WERI-Rb-1 (cell line): ENCODE results near the gene GMPR.
"Not testable (repeated sequence)": the region's sequence is repeated elsewhere in the genome, so short reads cannot be mapped to it uniquely, and the experiment has no call there.

Source experiments
- DNase-seq: peaks from one replicate; pipeline ENCODE4 v3.0.0-alpha.2; 2020
- H3K27ac ChIP-seq: fragments of 250-450 bp; sonication (Bioruptor Pico); 2 replicates; pipeline ENCODE4 v1.5.1; 2020; ENCODE audit warnings: mild to moderate bottlenecking, moderate library complexity
- H3K27me3 ChIP-seq: fragments of 250-450 bp; sonication (Bioruptor Pico); 2 replicates; pipeline ENCODE4 v1.5.1; 2021; ENCODE audit warnings: mild to moderate bottlenecking, low read depth, moderate library complexity; ENCODE audit not compliant: insufficient read depth, severe bottlenecking
- H3K36me3 ChIP-seq: fragments of 250-450 bp; sonication (Bioruptor Pico); 2 replicates; pipeline ENCODE4 v1.5.1; 2020; ENCODE audit warnings: mild to moderate bottlenecking, moderate library complexity
- H3K4me3 ChIP-seq: 2 replicates; pipeline ENCODE4 v1.5.1; 2011; ENCODE audit warnings: low read depth, mild to moderate bottlenecking, control low read depth, low read length
- H3K9me3 ChIP-seq: fragments of 250-450 bp; sonication (Bioruptor Pico); 2 replicates; pipeline ENCODE4 v1.5.1; 2021; ENCODE audit warnings: mild to moderate bottlenecking, moderate library complexity; ENCODE audit not compliant: severe bottlenecking
- CTCF ChIP-seq: IDR thresholded peaks from 2 replicates; pipeline ENCODE4 v1.5.1; 2011; ENCODE audit warnings: low read depth, mild to moderate bottlenecking, control low read depth, inconsistent platforms, low read length

The GMPR gene

DNA sequence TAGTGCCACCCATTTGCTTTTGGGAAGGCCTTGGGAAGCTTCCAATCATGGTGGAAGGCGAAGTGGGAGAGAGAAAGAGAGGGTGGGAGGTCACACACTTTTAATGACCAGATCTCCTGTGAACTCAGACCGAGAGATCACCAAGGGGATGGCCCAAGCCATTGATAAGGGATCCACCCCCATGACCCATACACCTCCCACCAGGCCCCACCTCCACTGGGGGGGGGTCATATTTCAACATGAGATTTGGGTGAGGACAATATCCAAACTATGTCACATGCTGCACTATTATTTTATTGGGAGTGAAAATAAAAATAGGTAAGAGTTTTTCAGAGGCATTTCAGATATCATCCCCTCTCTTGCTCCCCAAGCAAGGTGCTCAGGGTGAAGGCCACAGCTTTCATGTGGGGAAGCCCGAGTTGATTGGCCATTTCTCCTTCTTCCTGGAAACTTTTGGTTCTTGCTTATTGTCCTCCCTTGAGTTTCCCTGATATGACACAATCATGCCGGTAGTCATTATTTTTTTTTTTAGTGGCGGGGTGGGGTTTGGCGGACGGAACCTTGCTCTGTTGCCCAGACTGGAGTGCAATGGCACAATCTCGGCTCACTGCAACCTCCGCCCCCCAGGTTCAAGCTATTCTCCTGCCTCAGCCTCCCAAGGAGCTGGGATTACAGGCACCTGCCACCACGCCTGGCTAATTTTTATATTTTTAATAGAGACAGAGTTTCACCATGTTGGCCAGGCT, 15.2 kb downstream of the GMPR start:
- no peak for DNase-seq
- H3K27ac ChIP-seq: no peak overlapping the region
- H3K9me3 ChIP-seq: peaks cover 8% of the 10 kb centered on the region
- TF ChIP-seq CTCF: no peak
- no peaks in the 10 kb centered on the region; the same call in none of the 2 replicates for H3K36me3 ChIP-seq
- H3K4me3 ChIP-seq: no peak overlapping the region
- no peaks in the 10 kb centered on the region for H3K27me3 ChIP-seq

- H3K4me3 ChIP-seq: no peak overlapping the region
- DNase-seq: no peak
- peaks cover 8% of the 10 kb centered on the region for H3K9me3 ChIP-seq
- H3K27me3 ChIP-seq: no peaks in the 10 kb centered on the region
- H3K27ac ChIP-seq: no peak overlapping the region
- no peak for TF ChIP-seq CTCF
- H3K36me3 ChIP-seq: no peaks in the 10 kb centered on the region; the same call in none of the 2 replicates
These were observed 16.1 kb downstream of the GMPR start for GRCh38 chr6:16254535-16254934.

GRCh38 chr6:16256781-16257180, 18.4 kb downstream of the GMPR start:
- H3K36me3 ChIP-seq: no peaks in the 10 kb centered on the region; the same call in none of the 2 replicates
- no peak overlapping the region for H3K4me3 ChIP-seq
- no peak for TF ChIP-seq CTCF
- H3K27ac ChIP-seq: peak overlapping the region; percentile 32
- peak; percentile 92 for DNase-seq
- peaks cover 8% of the 10 kb centered on the region for H3K9me3 ChIP-seq
- no peaks in the 10 kb centered on the region for H3K27me3 ChIP-seq

GRCh38 chr6:16257999-16258708, 19.8 kb downstream of the GMPR start:
- no peak for TF ChIP-seq CTCF
- Histone ChIP-seq H3K36me3 (no peaks in the 10 kb centered on the region; the same call in none of the 2 replicates), H3K9me3 (peaks cover 8% of the 10 kb centered on the region), H3K4me3 (no peak overlapping the region), H3K27ac (no peak overlapping the region), H3K27me3 (no peaks in the 10 kb centered on the region)
- no peak for DNase-seq

DNA sequence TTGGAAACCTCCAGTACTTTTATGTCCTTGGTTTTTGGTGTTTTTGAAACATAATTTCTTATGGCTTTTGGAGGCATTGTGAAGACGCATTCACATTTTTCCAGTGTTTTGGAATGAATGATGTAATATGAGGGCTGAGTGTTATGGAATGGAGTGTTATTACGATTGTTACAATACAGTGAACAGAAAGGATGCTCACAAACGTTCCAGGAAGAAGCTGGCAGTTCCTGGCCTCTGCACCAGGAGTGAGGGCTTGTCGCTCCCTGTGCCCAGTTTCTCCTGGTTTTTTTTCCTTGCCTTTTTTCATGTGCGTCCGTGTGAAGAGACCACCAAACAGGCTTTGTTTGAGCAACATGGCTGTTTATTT, 20.3 kb downstream of the GMPR start:
- no peak for TF ChIP-seq CTCF
- no peak overlapping the region for H3K4me3 ChIP-seq
- H3K27ac ChIP-seq: no peak overlapping the region
- no peaks in the 10 kb centered on the region; the same call in none of the 2 replicates for H3K36me3 ChIP-seq
- DNase-seq: no peak
- peaks cover 8% of the 10 kb centered on the region for H3K9me3 ChIP-seq
- H3K27me3 ChIP-seq: no peaks in the 10 kb centered on the region

DNA sequence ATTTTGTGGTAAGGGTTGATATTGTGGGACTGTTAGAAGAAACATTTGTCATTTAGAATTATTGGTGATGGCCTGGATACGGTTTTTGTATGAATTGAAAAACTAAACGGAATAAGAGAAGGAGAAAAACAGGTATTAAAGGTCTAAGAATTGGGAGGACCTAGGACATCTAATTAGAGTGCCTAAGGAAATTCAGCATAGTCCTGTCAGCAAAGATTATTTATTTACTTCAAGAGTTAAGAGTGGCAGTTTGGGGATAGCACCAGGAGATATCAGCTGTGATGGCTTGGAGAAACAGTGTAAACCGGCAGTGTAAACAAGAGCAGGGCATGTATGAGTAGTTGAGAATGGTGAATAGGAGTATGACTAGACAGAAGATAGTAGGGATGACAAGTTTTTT, 21.2 kb downstream of the GMPR start:
- H3K27ac ChIP-seq, H3K36me3 ChIP-seq, DNase-seq, H3K27me3 ChIP-seq, H3K9me3 ChIP-seq, H3K4me3 ChIP-seq: not testable (repeated sequence)

DNA sequence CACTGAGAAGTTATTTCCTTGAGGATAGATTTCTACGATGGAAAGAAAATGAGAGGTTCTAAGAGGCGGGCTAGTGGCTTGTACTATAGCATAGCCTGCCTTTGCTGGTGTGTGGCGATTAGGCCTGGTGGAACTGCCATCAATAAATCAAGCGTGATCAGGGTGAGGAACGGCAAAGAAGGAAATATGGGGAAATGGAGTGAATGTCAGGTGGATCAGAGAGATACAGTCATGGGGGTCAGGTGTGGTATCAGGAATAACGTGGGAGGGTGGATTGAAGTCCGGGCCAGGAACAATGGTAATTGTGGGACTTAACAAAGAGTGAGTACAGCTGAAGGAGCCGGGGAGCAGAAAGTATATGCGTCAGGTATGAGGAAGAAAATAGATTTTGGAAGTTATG, 22.2 kb downstream of the GMPR start:
- not testable (repeated sequence) for H3K4me3 ChIP-seq, DNase-seq, H3K27ac ChIP-seq, H3K9me3 ChIP-seq, H3K36me3 ChIP-seq, H3K27me3 ChIP-seq

DNA sequence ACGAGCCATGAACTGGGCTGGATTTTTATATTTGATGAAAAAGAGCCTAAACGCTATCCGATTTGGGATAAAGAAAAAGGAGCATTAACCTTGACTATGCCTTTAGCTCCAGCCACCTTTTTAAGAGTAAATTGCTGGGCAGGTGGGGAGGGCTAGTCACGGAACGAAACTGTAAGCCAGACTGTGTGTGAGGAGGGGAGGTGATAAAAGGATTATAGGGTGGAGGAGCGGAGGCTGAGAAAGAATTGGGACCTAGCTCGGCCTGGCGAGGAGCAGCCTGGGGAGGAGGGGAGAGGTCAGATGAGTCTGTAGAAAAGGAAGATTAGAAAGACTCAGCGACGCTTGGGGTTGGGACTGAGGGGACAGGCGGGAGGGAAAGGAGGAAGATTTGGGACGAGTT, 24.4 kb downstream of the GMPR start:
- H3K27ac ChIP-seq, H3K9me3 ChIP-seq, H3K27me3 ChIP-seq, H3K36me3 ChIP-seq, H3K4me3 ChIP-seq: not testable (repeated sequence)
- DNase-seq: peak; percentile 78

- DNase-seq, H3K27ac ChIP-seq, H3K4me3 ChIP-seq, H3K36me3 ChIP-seq, H3K9me3 ChIP-seq, H3K27me3 ChIP-seq: not testable (repeated sequence)
These were observed 25.2 kb downstream of the GMPR start for GRCh38 chr6:16263464-16264099.
